ACHN (cell line): ENCODE measurements around the gene PRICKLE4.

Experiments
- DNase-seq: peaks from one replicate; pipeline ENCODE4 v3.0.0-alpha.2; 2015
- in situ Hi-C: cut with HindIII; loops from 2 replicates; pipeline ENCODE4 v1.10.0; 2017; ENCODE audit warnings: low sequenced_read_pairs, low pct_ligation_motif_present, low pct_unique_long_range_greater_than_20kb

Gene PRICKLE4

GRCh38 chr6:41818271-41819054 is 37.9 kb downstream of the PRICKLE4 start:
- in situ Hi-C loops: no loop called here
- no peak for DNase-seq

- DNase-seq: no peak
Measured at GRCh38 chr6:41821266-41821665, 40.7 kb downstream of the PRICKLE4 start.

GRCh38 chr6:41822021-41822420 is 41.4 kb downstream of the PRICKLE4 start:
- in situ Hi-C loops: no loop called here
- DNase-seq: no peak

More at GRCh38 chr6:41821266-41821665, 40.7 kb downstream of the PRICKLE4 start:
- in situ Hi-C loops: no loop called here

- in situ Hi-C loops: no loop called here
Measured at GRCh38 chr6:41823178-41823577, 42.6 kb downstream of the PRICKLE4 start.

GRCh38 chr6:41824571-41825569 is 44.3 kb downstream of the PRICKLE4 start:
- no peak for DNase-seq
- in situ Hi-C loops: no loop called here

More at GRCh38 chr6:41823178-41823577, 42.6 kb downstream of the PRICKLE4 start:
- DNase-seq: no peak

- in situ Hi-C loops: no loop called here
- DNase-seq: no peak
Measured at GRCh38 chr6:41826343-41827022, 45.9 kb downstream of the PRICKLE4 start.

GRCh38 chr6:41832263-41832662 is 51.7 kb downstream of the PRICKLE4 start:
- in situ Hi-C loops: no loop called here
- DNase-seq: no peak

- no peak for DNase-seq
Measured at GRCh38 chr6:41836022-41836659, 55.6 kb downstream of the PRICKLE4 start.

GRCh38 chr6:41836660-41837052 is 56.1 kb downstream of the PRICKLE4 start:
- in situ Hi-C loops: no loop called here
- no peak for DNase-seq

More at GRCh38 chr6:41836022-41836659, 55.6 kb downstream of the PRICKLE4 start:
- in situ Hi-C loops: no loop called here
